Adrenal gland (tissue), 12 donors: ENCODE data around the gene SBK2. TPM values are rescaled to one million over a fixed set of nuclear protein-coding genes. Genes with fewer than 3 reads are reported as not detected.

Source experiments
- DNase-seq, 7 donors: peaks; one replicate each; pipeline ENCODE4 v3.0.0-alpha.2; 2019 to 2020
- H3K27ac ChIP-seq, 5 donors: fragments of 200-600 bp; sonication (generic) in 4 of 5; 1 replicate in 3 of 5; 2 replicates in 2 of 5; pipeline versions ENCODE4 v1.5.1 to v1.8.0; 2016 to 2020; ENCODE audit warnings: mild to moderate bottlenecking in 1 of 5
- H3K27me3 ChIP-seq: fragments of 200-600 bp; 2 replicates; pipeline ENCODE4 v1.8.0; 2021
- H3K36me3 ChIP-seq, 2 donors: fragments of 200-600 bp; replicated peaks in 1 of 2; 1 replicate in 1 of 2; 2 replicates in 1 of 2; pipeline versions ENCODE4 v1.5.1 to v1.8.0; 2018 to 2022
- H3K4me1 ChIP-seq, 2 donors: fragments of 200-600 bp; replicated peaks in 1 of 2; 1 replicate in 1 of 2; 2 replicates in 1 of 2; pipeline versions ENCODE4 v1.5.1 to v1.8.0; 2018 to 2021
- H3K4me3 ChIP-seq, 4 donors: fragments of 200-600 bp; sonication (generic) in 3 of 4; one replicate each; pipeline ENCODE4 v1.5.1; 2016 to 2018
- H3K9me3 ChIP-seq, 3 donors: fragments of 200-600 bp; sonication (generic) in 1 of 3; replicated peaks in 1 of 3; 1 replicate in 2 of 3; 2 replicates in 1 of 3; pipeline versions ENCODE4 v1.5.1 to v1.8.0; 2016 to 2021
- POLR2A ChIP-seq, 2 donors: fragments of 450-650 bp; IDR thresholded peaks; one replicate each; pipeline ENCODE4 v1.6.1; 2017; ENCODE audit warnings: antibody characterized with exemption in 2 of 2, mild to moderate bottlenecking in 2 of 2, moderate library complexity in 1 of 2
- WGBS, 4 donors: extraction: QIAGEN DNeasy Blood & Tissue Kit in 2 of 4; methylation state at CpG; one replicate each; pipeline versions ENCODE4 v1.1.5 to v1.1.7; 2013 to 2017; 5-methylcytosine and 5-hydroxymethylcytosine counted together
- intact Hi-C, 2 donors: fragments of 100-400 bp; cut with DNase I; formaldehyde crosslinking; loops; one replicate each; pipeline versions ENCODE4 v1.14.1 to v1.15.0; 2022 to 2023
- polyA plus RNA-seq, 3 donors: library from polyadenylated mRNA; stranded (reverse); fragments of 200-250 nt in 2 of 3; fragments of 350-450 nt in 1 of 3; fragmentation: Illumina TruSeq in 1 of 3; extraction: RNeasy Lipid Tissue Mini Kit (QIAGEN cat#74804) in 1 of 3; gene quantifications; one replicate each; pipeline ENCODE4 v1.2.3, GENCODE V29; 2013 to 2014
- total RNA-seq, 9 donors: library from RNA; depleted of rRNA in 4 of 9; stranded (reverse); fragments of >200 nt in 4 of 9; fragments of 120-200 nt in 1 of 9; fragmentation: NEBNext Ultra II Directional in 1 of 9; extraction: Animal tissue kit (Norgen Biotek cat#: 25700) in 1 of 9; gene quantifications; one replicate each; pipeline versions ENCODE4 v1.1.0 to v1.2.4, GENCODE V29; 2013 to 2023
- TF ChIP-seq, protein P1 (sequence below), 6 experiments: fragments of 450-650 bp in 4 of 6; fragments of 200-600 bp in 2 of 6; sonication (generic) in 1 of 6; IDR thresholded peaks; 1 replicate in 5 of 6; 2 replicates in 1 of 6; pipeline versions ENCODE4 v1.5.1 to v1.8.0; 2016 to 2021; ENCODE audit warnings: antibody characterized with exemption in 6 of 6, mild to moderate bottlenecking in 2 of 6, moderate library complexity in 1 of 6
- donor health status: healthy with polysubstance abuse.
- donor health status: Bipolar disorder and iron deficiency.
- donor health status: DM: yes; HTN: yes; CAD: no.
- donor health status: DM: no; HTN: no; CAD: no.
- donor health status: DM: no; HTN: no; CAD: no.
- donor health status: DM: yes; HTN: yes; CAD: no.

Gene SBK2
- total and polyA plus RNA-seq, 12 donors, result not detected

DNA sequence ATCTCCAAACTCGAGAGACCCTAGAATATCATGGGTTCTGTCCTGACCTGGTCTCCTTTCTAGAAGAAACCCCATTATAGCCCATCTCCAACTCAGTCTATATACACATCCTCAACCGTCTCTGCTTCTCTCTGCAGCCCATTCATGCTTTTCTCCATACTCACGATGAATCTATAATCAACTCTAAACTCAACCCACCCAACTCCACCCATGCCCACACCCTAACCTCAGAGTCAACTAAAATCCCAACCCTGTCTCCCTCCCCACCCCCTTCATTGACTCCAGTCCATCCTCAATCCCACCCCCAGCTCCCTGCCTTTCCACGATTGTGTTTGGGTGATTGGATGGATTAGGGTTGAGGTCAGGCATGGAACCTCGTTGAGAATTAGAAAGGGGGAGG is 6.6 kb upstream of the SBK2 start:
- 62 to 83% (median 71%) methylated on average over 5 of the region's 5 CpGs for WGBS, 4 donors
- H3K4me3 ChIP-seq, result no peak overlapping the region
- no peaks in the 10 kb centered on the region for H3K36me3 ChIP-seq
- no peaks in the 10 kb centered on the region for H3K9me3 ChIP-seq
- intact Hi-C loops, result no loop called here
- no peak for DNase-seq
- peaks cover 0 to 5% of the 10 kb centered on the region in 2 donors for H3K4me1 ChIP-seq
- H3K27ac ChIP-seq, result no peak overlapping the region
- no peak for TF ChIP-seq POLR2A (IDR thresholded peaks at IDR 0.05)
- TF ChIP-seq, protein P1, sequence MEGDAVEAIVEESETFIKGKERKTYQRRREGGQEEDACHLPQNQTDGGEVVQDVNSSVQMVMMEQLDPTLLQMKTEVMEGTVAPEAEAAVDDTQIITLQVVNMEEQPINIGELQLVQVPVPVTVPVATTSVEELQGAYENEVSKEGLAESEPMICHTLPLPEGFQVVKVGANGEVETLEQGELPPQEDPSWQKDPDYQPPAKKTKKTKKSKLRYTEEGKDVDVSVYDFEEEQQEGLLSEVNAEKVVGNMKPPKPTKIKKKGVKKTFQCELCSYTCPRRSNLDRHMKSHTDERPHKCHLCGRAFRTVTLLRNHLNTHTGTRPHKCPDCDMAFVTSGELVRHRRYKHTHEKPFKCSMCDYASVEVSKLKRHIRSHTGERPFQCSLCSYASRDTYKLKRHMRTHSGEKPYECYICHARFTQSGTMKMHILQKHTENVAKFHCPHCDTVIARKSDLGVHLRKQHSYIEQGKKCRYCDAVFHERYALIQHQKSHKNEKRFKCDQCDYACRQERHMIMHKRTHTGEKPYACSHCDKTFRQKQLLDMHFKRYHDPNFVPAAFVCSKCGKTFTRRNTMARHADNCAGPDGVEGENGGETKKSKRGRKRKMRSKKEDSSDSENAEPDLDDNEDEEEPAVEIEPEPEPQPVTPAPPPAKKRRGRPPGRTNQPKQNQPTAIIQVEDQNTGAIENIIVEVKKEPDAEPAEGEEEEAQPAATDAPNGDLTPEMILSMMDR (IDR thresholded peaks at IDR 0.05), result no peak
- H3K27me3 ChIP-seq, result peaks cover 7% of the 10 kb centered on the region

DNA sequence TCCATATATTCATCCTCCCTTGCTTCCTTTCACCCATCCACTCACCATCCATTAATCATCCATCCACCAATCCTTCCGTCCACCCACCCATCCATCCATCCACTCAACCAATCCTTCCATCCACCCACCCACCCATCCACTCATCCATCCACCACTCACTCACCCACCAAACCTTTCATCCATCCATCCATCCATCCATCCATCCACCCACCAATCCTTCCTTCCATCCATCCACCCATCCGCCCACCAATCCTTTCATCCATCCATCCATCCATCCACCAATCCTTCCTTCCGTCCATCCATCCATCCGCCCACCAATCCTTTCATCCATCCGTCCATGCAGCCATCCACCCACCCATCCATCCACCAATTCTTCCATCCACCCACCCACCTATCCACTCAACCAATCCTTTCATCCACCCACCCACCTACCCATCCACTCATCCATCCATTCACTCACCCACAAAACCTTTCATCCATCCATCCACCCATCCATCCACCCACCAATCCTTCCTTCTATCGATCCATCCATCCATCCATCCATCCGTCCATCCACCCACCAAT is 5.4 kb upstream of the SBK2 start:
- Histone ChIP-seq H3K4me3 (no peak overlapping the region), H3K4me1 (peaks cover 0 to 4% of the 10 kb centered on the region in 2 donors), H3K9me3 (no peaks in the 10 kb centered on the region), H3K27ac (no peak overlapping the region), H3K36me3 (no peaks in the 10 kb centered on the region), H3K27me3 (peaks cover 7% of the 10 kb centered on the region)
- WGBS, 4 donors, result 75 to 84% (median 83%) methylated on average over 7 of the region's 7 CpGs
- intact Hi-C loops, result no loop called here
- DNase-seq, result no peak
- TF ChIP-seq POLR2A (IDR thresholded peaks at IDR 0.05), result no peak
- TF ChIP-seq, protein P1 (IDR thresholded peaks at IDR 0.05), result no peak

- no peak overlapping the region for H3K27ac ChIP-seq
- no peak for DNase-seq
- H3K4me1 ChIP-seq, result no peaks in the 10 kb centered on the region
- H3K4me3 ChIP-seq, result no peak overlapping the region
- no peaks in the 10 kb centered on the region for H3K36me3 ChIP-seq
- H3K27me3 ChIP-seq, result peaks cover 7% of the 10 kb centered on the region
- TF ChIP-seq POLR2A (IDR thresholded peaks at IDR 0.05), result no peak
- TF ChIP-seq, protein P1 (IDR thresholded peaks at IDR 0.05), result no peak
- no peaks in the 10 kb centered on the region for H3K9me3 ChIP-seq
- intact Hi-C loops, result no loop called here
- 69 to 100% (median 75%) methylated on average over 1 to 19 of the region's 19 CpGs for WGBS, 4 donors
These were observed 4.2 kb upstream of the SBK2 start for GRCh38 chr19:55541091-55541490.

- Histone ChIP-seq H3K4me3 (no peak overlapping the region), H3K4me1 (no peaks in the 10 kb centered on the region), H3K9me3 (no peaks in the 10 kb centered on the region), H3K27ac (no peak overlapping the region), H3K36me3 (no peaks in the 10 kb centered on the region), H3K27me3 (peaks cover 7% of the 10 kb centered on the region)
- intact Hi-C loops, result no loop called here
- DNase-seq, result no peak
- 42 to 50% (median 47%) methylated on average over 10 of the region's 10 CpGs for WGBS, 4 donors
- TF ChIP-seq, protein P1 (IDR thresholded peaks at IDR 0.05), result no peak
- TF ChIP-seq POLR2A (IDR thresholded peaks at IDR 0.05), result no peak
These were observed 3.7 kb upstream of the SBK2 start for GRCh38 chr19:55540619-55541018.
